Measurements from ENCODE around the gene PI4KA.

DNA sequence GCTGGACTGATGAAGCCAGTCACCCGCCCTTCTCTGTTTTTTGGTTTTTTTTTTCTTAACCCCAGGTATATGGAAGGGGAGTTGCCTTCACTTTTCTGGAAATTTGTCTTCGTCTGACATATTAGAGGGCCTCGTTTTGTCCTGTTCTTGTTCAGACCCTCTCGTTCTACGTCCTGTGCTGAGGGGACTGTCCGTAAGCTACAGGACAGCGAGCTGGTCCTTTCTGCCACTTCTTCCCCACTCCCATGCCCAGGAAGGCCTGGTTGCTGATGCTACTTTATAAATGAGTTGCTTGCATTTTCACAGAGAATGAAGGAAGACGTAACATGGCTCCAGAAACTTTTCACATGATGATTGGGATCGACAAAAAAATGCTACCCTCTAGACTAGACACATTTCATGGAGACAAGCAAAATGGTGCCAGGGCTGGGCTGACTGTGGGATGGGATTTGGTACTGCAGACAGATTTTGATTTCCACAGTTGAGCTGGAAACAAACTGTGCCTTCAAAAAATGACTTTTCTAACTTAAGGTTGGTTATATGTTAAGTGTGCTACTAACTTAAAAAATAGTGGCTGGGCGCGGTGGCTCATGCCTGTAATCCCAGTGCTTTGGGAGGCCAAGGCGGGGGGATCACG, 31.4 kb upstream of the PI4KA start:
- TF ChIP-seq POLR2A (IDR thresholded peaks at IDR 0.05) (no peak), EP300 (IDR thresholded peaks at IDR 0.05) (no peak), CTCF (IDR thresholded peaks at IDR 0.05) (no peak)

Measured in upper lobe of left lung (tissue), 4 donors.